Endothelial cell of umbilical vein (primary cell): ENCODE measurements around the gene IL24. TPM values are rescaled to one million over a fixed set of nuclear protein-coding genes. Genes with fewer than 3 reads are reported as not detected.

Source experiments
- BruUV-seq: library from RNA; stranded (reverse); fragments of 400-500 nt; replicated peaks from 2 replicates; lab custom pipeline; 2021; lab: Mats Ljungman, UMichigan
- CTCF ChIA-PET: fragments of 300-600, 350-600 bp; sonication (Branson Sonifier 250); formaldehyde crosslinking; loops from one replicate; lab custom pipeline; 2021; ENCODE audit warnings: antibody characterized with exemption, inconsistent platforms; lab: Charles Lee
- POLR2A ChIA-PET: fragments of 300-600, 350-600 bp; sonication (Branson Sonifier 250); formaldehyde crosslinking; loops from one replicate; lab custom pipeline; 2021; ENCODE audit warnings: antibody characterized with exemption, inconsistent platforms; lab: Charles Lee
- DNase-seq: peaks from one replicate; pipeline ENCODE4 v3.0.0-alpha.2; 2011; ENCODE audit warnings: low read depth, low spot score
- FAIRE-seq: peaks from 2 replicates; lab custom pipeline; 2011; peaks lifted over from hg19 to GRCh38; lab: Jason Lieb, UNC
- H2AFZ ChIP-seq: 2 replicates; pipeline ENCODE4 v1.6.0; 2012; ENCODE audit warnings: low read depth, low read length, control low read depth, inconsistent platforms
- H3K27ac ChIP-seq: 2 replicates; pipeline ENCODE4 v1.5.1; 2011; ENCODE audit warnings: low read depth, mild to moderate bottlenecking, control low read depth, low read length, moderate library complexity; ENCODE audit not compliant: insufficient read depth
- H3K27me3 ChIP-seq, 2 experiments: 2 replicates each; pipeline versions ENCODE4 v1.6.0 to v1.6.1; 2011; ENCODE audit warnings: low read length in 2 of 2, mixed read lengths in 1 of 2; ENCODE audit not compliant: control insufficient read depth in 2 of 2, insufficient read depth in 2 of 2
- H3K36me3 ChIP-seq, 2 experiments: 2 replicates in 1 of 2; 3 replicates in 1 of 2; pipeline ENCODE4 v1.5.1; 2011; ENCODE audit warnings: low read length in 2 of 2, mild to moderate bottlenecking in 1 of 2, moderate library complexity in 1 of 2; ENCODE audit not compliant: control insufficient read depth in 2 of 2, insufficient read depth in 2 of 2; ENCODE audit errors: extremely low read depth in 1 of 2
- H3K4me1 ChIP-seq: 3 replicates; pipeline ENCODE4 v1.5.1; 2011; ENCODE audit warnings: mild to moderate bottlenecking, low read length; ENCODE audit not compliant: control insufficient read depth, insufficient read depth; ENCODE audit errors: extremely low read depth
- H3K4me2 ChIP-seq: 2 replicates; pipeline ENCODE4 v1.6.1; 2011; ENCODE audit warnings: low read length, control low read depth, mixed read lengths; ENCODE audit not compliant: insufficient read depth
- H3K4me3 ChIP-seq, 3 experiments: fragments of 200-600 bp in 1 of 3; sonication (generic), shearing (Covaris generic) in 1 of 3; replicated peaks in 1 of 3; 2 replicates each; pipeline ENCODE4 v1.5.1; 2011 to 2016; ENCODE audit warnings: control low read depth in 3 of 3, low read length in 3 of 3, mild to moderate bottlenecking in 2 of 3, inconsistent platforms in 1 of 3, low read depth in 1 of 3, moderate library complexity in 1 of 3; ENCODE audit not compliant: insufficient read depth in 1 of 3
- H3K79me2 ChIP-seq: 2 replicates; pipeline ENCODE4 v1.6.0; 2012; ENCODE audit warnings: low read length, inconsistent platforms; ENCODE audit not compliant: control insufficient read depth, insufficient read depth
- H3K9ac ChIP-seq: replicated peaks from 2 replicates; pipeline ENCODE3; 2011; ENCODE audit warnings: low read length, control low read depth; ENCODE audit not compliant: insufficient read depth; ENCODE audit errors: extremely low read depth
- H3K9me1 ChIP-seq: replicated peaks from 3 replicates; pipeline ENCODE4 v1.6.0; 2011; ENCODE audit warnings: mild to moderate bottlenecking, low read length; ENCODE audit not compliant: control insufficient read depth, insufficient read depth; ENCODE audit errors: extremely low read depth
- H3K9me3 ChIP-seq: replicated peaks from 2 replicates; pipeline ENCODE4 v1.5.1; 2012; ENCODE audit warnings: low read length, inconsistent platforms; ENCODE audit not compliant: control insufficient read depth, insufficient read depth
- H4K20me1 ChIP-seq: replicated peaks from 2 replicates; pipeline ENCODE3; 2011; ENCODE audit warnings: mild to moderate bottlenecking, low read length; ENCODE audit not compliant: control insufficient read depth, insufficient read depth; ENCODE audit errors: extremely low read depth
- EZH2 ChIP-seq: IDR thresholded peaks from 2 replicates; pipeline ENCODE4 v1.6.1; 2012; ENCODE audit warnings: borderline replicate concordance, low read depth, mild to moderate bottlenecking, moderate library complexity, low read length, inconsistent platforms; ENCODE audit not compliant: severe bottlenecking
- FOS ChIP-seq: IDR thresholded peaks from 2 replicates; pipeline ENCODE4 v1.6.1; 2011; ENCODE audit warnings: mild to moderate bottlenecking, low read length, moderate library complexity, borderline replicate concordance; ENCODE audit not compliant: insufficient read depth
- GATA2 ChIP-seq: IDR thresholded peaks from 2 replicates; pipeline ENCODE4 v1.7.0; 2011; ENCODE audit warnings: low read depth, mild to moderate bottlenecking, moderate library complexity, mixed read lengths, low read length; ENCODE audit not compliant: insufficient read length, insufficient read depth
- JUN ChIP-seq: IDR thresholded peaks from 2 replicates; pipeline ENCODE4 v1.6.1; 2011; ENCODE audit warnings: borderline replicate concordance, low read depth; ENCODE audit not compliant: insufficient read length, insufficient read depth
- MYC ChIP-seq: IDR thresholded peaks from one replicate; pipeline ENCODE4 v1.6.1; 2011; ENCODE audit warnings: mild to moderate bottlenecking, low read depth, low read length
- POLR2A ChIP-seq: IDR thresholded peaks from 2 replicates; pipeline ENCODE4 v1.6.1; 2012; ENCODE audit warnings: low read depth, mild to moderate bottlenecking, control low read depth, low read length
- POLR2AphosphoS5 ChIP-seq: IDR thresholded peaks from 2 replicates; pipeline ENCODE4 v1.6.1; 2012; ENCODE audit warnings: low read depth, mild to moderate bottlenecking, control low read depth, low read length, moderate library complexity; ENCODE audit not compliant: insufficient read depth
- dilution Hi-C: fragments of 300-500 bp; cut with MboI; formaldehyde crosslinking; loops from one replicate; pipeline ENCODE4 v1.15.0; 2019; ENCODE audit warnings: low sequenced_read_pairs; ENCODE audit not compliant: extremely low pct_ligation_motif_present
- intact Hi-C: fragments of 100-400 bp; cut with micrococcal nuclease; formaldehyde crosslinking; loops from one replicate; pipeline ENCODE4 v1.10.0; 2022
- polyA plus RNA-seq, 4 experiments: library from polyadenylated mRNA; depleted of rRNA in 3 of 4; stranded (reverse) in 3 of 4; unstranded in 1 of 4; fragments of >200 nt; gene quantifications; 2 replicates each; pipeline versions ENCODE4 v1.2.1 to v1.2.3, GENCODE V29; 2011 to 2012; ENCODE audit warnings: missing spikeins in 1 of 4
- total RNA-seq: library from RNA; stranded (reverse); gene quantifications from 2 replicates; pipeline ENCODE4 v1.2.3, GENCODE V29; 2021
- TF ChIP-seq, protein P1 (sequence below), 2 donors: IDR thresholded peaks; 1 replicate in 1 of 2; 2 replicates in 1 of 2; pipeline ENCODE4 v1.5.1; 2011; ENCODE audit warnings: low read length in 2 of 2, mild to moderate bottlenecking in 2 of 2, moderate library complexity in 2 of 2, control low read depth in 1 of 2, inconsistent platforms in 1 of 2, low read depth in 1 of 2; ENCODE audit not compliant: insufficient read depth in 1 of 2; ENCODE audit errors: extremely low read depth in 1 of 2
- TF ChIP-seq, protein P2 (sequence below): IDR thresholded peaks from 2 replicates; pipeline ENCODE4 v1.6.1; 2011; ENCODE audit not compliant: insufficient read depth, insufficient read length

The IL24 gene
- total and polyA plus RNA-seq, 2 donors (not counting 3 experiments of a cell fraction or from before 2014, with no cell fraction given): not detected

DNA sequence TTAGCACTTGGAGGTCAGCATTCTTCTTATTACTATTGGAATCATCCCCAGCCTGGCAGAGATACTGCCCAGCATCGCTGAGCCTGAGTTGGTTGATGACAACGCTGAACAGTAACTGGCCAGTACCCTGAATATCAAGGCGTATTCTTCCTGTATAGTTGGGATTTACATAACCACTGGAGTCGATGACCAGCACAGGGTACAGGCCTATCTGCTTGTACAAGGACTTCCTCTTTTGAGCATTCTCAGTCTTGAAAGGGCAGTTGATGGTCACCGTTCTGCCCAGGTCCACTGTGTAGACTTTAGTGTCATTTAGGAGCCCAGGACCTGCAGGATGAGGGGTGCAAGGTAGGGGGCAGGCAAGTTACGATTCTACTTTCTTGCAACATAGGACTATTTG is 40.2 kb downstream of the IL24 start:
- TF ChIP-seq POLR2AphosphoS5: no peak
- TF ChIP-seq GATA2: no peak
- TF ChIP-seq, protein P1, sequence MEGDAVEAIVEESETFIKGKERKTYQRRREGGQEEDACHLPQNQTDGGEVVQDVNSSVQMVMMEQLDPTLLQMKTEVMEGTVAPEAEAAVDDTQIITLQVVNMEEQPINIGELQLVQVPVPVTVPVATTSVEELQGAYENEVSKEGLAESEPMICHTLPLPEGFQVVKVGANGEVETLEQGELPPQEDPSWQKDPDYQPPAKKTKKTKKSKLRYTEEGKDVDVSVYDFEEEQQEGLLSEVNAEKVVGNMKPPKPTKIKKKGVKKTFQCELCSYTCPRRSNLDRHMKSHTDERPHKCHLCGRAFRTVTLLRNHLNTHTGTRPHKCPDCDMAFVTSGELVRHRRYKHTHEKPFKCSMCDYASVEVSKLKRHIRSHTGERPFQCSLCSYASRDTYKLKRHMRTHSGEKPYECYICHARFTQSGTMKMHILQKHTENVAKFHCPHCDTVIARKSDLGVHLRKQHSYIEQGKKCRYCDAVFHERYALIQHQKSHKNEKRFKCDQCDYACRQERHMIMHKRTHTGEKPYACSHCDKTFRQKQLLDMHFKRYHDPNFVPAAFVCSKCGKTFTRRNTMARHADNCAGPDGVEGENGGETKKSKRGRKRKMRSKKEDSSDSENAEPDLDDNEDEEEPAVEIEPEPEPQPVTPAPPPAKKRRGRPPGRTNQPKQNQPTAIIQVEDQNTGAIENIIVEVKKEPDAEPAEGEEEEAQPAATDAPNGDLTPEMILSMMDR (IDR thresholded peaks at IDR 0.05; ENCODE audit: extremely low read depth in 1 of 2, insufficient read depth in 1 of 2, low read depth in 1 of 2, low read length in 2 of 2): no peak
- TF ChIP-seq MYC: no peak
- no peak for TF ChIP-seq POLR2A
- TF ChIP-seq JUN: no peak
- TF ChIP-seq, protein P2, sequence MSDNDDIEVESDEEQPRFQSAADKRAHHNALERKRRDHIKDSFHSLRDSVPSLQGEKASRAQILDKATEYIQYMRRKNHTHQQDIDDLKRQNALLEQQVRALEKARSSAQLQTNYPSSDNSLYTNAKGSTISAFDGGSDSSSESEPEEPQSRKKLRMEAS: no peak
- TF ChIP-seq EZH2: no peak
- TF ChIP-seq FOS: no peak
- H3K4me1 ChIP-seq: no peaks in the 10 kb centered on the region
- DNase-seq (no peak), FAIRE-seq (no peak)
- CTCF ChIA-PET: interaction anchor here (2.8 kb wide), 1 partner anchor 44 kb away, joined by 34 read pairs; no protein-coding TSS in a partner anchor
- no TSS peak for BruUV-seq
- no peaks in the 10 kb centered on the region for H3K36me3 ChIP-seq
- no peaks in the 10 kb centered on the region for H4K20me1 ChIP-seq
- H3K9ac ChIP-seq: no peak overlapping the region
- no peak overlapping the region for H3K27ac ChIP-seq
- H3K79me2 ChIP-seq: no peaks in the 10 kb centered on the region
- intact Hi-C loops (no loop called here), dilution Hi-C loops (no loop called here)
- H3K4me2 ChIP-seq: no peak overlapping the region
- POLR2A ChIA-PET: no interaction called here
- H3K9me3 ChIP-seq: no peaks in the 10 kb centered on the region
- no peaks in the 10 kb centered on the region for H3K9me1 ChIP-seq
- no peaks in the 10 kb centered on the region for H3K27me3 ChIP-seq
- no peak overlapping the region for H3K4me3 ChIP-seq
- no peak overlapping the region for H2AFZ ChIP-seq
